ENCODE results near the gene IGFBP2.

IGFBP2 gene

DNA sequence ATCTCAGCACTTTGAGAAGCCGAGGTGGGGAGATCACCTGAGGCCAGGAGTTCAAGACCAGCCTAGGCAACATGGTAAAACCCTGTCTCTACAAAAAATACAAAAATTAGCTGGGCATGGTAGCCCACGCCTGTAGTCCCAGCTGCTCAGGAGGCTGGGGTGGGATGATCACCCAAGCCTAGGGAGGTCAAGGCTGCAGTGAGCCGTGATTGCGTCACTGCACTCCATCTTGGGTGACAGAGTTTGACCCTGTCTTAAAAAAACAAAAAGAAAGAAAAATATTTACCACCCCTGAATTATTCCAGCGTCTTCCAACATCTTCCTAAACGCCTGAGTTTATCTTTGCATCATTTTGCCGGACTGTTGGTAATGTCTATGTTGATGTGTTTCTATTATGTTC lies 68.3 kb downstream of the IGFBP2 start:
- DNase-seq (ENCODE audit: low read depth in 2 of 2), result no peak

DNA sequence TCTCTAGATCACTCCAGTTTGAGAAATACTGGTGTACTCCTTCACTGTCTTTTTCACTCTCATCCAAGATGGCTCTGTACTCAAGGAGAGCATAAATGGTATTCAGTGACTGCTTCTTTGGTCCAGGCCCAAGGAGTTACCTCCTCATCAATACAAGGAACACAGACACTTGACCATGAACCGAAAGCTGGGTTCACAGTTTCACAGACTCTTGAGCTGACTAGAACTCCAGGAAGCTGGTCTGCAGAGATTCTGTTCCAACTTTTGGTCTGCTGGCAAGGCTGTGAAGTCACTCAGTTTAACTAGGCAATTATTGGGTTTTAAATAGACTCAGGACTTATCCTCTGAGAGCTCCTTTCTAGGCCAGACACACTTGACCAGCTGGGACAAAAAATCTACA lies 69.5 kb downstream of the IGFBP2 start:
- no peak for DNase-seq (ENCODE audit: low read depth in 2 of 2)

- DNase-seq (ENCODE audit: low read depth in 2 of 2), result no peak
Observed at GRCh38 chr2:216710551-216711301, 77.5 kb downstream of the IGFBP2 start.

- DNase-seq (ENCODE audit: low read depth in 2 of 2), result no peak
Observed at GRCh38 chr2:216711348-216711747, 78.1 kb downstream of the IGFBP2 start.

DNA sequence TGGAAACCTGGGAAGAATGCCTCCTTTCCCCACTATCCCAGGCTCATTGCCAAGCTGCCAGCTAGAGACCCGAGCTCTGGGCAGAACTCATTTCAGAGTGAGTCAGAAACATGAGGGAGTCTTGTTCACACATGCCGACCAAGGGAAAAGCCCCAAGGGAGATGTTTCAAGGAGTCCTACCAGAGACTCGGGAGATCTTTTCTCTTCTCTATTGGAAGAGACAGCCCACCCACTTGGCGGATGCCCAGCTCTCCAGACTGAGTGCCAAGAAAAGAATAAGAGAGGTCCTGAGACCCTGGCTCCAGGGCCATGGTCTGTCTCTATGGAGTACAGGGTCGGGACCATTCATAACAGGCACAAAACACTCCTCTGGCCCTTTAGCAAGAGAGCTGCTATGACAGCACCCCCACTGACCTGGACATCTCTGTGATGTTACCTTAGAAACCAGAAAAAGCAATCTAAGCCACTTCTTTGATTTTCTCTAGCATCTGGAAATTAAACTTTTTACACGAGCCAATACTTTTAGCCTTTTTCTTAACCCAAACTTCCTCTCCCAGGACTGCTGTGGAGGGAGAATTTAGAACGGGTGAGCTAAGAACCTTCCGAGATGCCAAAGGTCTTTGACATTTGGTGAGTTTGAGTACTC lies 80.6 kb downstream of the IGFBP2 start:
- no peak for DNase-seq (ENCODE audit: low read depth in 2 of 2)
